Amniotic stem cell (primary cell): ENCODE results near the gene EML1.
"Not testable (repeated sequence)": the region's sequence is repeated elsewhere in the genome, so short reads cannot be mapped to it uniquely, and the experiment has no call there.

Experiments
- DNase-seq: peaks from one replicate; lab custom pipeline; 2025; lab: John Stamatoyannopoulos, UW

Gene EML1

DNA sequence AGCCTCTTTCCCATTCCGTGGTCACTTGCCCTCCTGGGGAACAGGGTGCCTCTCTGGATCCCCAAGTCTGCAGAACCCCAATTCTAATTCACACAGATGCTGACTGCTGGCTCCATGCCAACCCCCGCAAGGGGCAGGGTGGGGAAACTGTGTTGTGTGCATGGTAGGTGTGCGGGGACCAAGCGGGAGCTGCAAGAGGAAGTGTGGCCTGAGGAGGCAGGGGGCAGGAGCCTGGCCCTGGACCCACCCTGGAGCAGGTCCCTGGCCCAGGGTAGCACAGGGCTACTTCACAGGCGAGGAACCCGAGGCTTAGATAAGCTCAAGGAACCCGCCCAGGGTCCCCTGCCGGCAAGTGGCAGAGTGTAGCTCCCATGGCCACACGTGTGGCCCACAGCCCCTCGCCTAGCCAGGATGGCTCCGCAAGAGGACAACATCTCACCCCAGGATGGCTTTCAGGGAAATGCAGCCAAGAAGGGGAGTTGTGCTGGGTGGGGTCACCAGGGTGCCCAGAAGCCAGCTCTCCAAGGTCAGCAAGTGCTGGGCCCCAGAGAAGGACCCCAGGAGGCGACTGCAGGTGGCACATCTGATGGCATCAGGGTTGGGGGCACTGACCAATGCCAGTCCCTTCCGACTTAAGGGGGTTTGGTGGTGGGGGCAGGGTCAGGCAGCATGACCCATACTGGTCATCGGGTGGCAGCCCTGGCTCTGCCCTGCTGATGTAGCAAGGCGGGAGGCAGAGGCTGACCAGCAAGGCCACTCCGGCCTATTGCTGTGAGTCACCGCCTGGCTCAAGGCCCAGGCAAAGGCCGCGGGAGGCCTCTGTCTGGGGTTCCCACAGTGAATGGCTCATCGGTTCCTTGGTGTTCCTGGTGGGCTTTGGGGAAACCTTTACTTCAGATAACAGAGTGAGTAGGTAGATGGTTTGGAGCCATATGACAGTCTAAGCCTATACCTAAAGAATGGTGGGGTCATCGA is 37.3 kb upstream of the EML1 start:
- peak; percentile 78 for DNase-seq

GRCh38 chr14:99756796-99757195 is 36.4 kb upstream of the EML1 start:
- no peak for DNase-seq

DNA sequence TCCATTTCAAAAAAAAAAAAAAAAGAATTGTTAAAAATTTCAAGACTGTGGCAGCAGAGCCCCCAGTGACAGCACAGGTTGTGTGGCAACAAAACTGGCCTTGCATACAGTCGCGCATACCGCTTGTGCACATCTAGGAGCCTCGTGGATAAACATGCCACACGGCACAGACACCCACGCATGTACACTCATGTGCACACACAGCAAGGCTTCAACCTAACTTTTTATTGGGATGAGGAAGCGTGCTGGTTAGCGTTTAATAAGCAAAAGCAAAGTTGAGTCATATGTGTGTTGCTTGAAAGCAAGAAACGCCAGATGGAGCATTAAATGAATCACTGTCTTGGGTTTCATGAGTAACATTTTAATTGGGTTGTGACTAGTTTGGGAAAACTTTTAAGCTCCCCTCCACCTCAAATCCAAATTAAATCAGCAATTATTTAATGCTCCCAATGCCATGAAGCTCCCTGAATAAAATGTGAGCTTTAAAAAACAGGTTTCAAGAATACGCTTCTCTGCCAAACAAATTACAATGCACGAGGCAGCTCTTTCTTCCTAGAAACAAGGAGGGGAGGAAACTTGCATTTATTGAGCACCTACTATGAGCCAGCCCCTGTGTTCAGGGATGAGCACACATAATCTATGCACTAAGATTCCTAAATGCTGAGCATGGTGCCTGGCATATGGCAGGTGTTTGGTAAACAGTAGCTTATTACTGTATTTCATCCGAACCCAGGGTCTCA is 35.7 kb upstream of the EML1 start:
- peak; percentile 91 for DNase-seq

DNA sequence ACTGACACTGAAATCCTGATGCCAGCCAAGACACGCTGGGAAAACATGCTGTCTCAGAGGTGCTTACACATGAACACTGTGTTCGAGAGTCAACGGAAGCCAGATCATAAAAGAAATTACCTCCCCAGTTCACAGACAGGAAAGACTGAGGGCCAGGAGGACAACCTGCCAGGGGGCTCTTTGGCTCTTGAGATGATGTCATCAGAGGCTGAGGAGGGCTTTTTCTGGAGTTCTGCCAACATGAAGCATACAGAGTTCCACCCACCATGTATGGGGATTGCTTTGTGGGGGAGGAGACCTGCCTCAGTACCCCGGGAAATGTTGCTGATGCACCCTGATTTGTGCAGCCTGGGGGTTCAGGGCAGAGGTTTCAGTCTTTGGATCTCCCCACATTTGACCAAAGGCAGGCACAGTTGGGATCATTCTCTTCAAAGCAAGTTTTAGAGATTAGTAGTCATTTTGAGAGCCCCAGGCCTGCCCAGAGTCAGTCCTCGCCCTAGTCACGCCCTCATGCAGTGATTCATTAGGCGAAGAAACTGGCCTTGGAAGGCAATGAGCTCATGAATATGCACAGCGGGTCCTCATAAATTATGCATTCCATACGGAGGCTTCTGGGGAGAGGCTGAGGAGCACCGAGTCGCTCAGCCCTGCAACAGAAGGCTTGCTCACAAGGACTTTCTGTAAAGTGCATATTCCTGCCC is 34.9 kb upstream of the EML1 start:
- DNase-seq: peak; percentile 92

DNA sequence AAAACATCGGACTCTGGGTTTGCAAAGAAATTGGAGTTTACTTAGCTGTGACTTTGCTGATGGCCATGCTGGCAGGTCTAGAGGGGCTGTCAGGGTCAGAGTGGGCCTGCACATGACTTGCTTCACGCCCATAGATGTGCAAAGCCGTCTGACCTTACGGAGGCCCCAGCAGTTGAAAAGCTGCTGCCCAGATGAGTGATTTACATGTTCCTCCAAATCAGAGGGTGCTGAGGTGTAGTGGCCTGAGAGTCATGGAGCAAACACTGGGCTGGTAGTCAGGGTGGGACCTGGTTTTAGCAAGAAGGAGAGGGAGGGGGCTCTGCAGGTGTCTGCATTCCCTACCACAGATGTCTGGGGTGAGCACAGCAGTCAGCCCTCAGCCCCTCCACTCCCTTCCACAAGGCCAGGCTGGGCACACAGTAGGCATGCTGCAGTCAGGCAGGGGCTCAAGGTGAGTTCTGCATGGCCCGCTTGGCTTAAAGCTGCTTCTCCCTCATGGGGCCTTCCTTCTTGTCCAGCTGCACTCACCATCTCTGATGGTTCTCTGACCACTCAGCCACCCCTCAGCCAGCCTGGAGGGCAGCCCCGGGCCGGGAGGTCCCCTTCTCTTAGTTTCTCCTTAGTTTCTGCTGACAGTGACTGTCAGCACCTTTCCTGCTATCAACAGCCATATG is 34.2 kb upstream of the EML1 start:
- DNase-seq: no peak

DNA sequence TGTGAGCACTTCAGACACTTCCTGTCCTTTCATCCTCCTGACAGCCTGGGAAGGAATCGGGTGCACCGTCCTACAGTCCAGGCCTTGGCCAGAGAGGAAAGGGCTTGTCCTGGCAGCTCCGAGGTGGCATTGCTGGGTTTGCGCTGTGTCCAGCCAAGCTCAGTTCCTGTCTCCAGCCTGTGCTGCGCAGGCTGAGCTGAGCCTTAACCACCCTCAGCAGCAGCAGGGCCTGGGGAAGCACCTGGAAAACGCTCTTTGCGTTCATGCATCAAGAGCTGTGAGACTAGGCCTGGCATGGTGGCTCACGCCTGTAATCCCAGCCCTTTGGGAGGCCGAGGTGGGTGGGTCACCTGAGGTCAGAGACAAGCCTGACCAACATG is 33.7 kb upstream of the EML1 start:
- DNase-seq: no peak

- DNase-seq: no peak
These were observed 32.4 kb upstream of the EML1 start for GRCh38 chr14:99760817-99761216.

DNA sequence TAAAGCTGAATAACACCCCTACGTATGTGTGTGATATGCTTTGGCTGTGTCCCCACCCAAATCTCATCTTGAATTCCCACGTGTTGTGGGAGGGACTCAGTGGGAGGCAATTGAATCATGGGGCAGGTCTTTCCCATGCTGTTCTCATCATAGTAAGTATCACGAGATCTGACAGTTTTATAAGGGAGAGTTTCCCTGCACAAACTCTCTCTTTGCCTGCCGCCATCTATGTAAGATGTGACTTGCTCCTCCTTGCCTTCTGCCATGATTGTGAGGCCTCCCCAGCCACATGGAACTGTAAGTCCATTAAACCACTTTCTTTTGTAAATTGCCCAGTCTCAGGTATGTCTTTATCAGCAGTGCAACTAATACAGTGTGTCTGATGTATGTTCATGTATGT is 30.3 kb upstream of the EML1 start:
- DNase-seq: not testable (repeated sequence)

DNA sequence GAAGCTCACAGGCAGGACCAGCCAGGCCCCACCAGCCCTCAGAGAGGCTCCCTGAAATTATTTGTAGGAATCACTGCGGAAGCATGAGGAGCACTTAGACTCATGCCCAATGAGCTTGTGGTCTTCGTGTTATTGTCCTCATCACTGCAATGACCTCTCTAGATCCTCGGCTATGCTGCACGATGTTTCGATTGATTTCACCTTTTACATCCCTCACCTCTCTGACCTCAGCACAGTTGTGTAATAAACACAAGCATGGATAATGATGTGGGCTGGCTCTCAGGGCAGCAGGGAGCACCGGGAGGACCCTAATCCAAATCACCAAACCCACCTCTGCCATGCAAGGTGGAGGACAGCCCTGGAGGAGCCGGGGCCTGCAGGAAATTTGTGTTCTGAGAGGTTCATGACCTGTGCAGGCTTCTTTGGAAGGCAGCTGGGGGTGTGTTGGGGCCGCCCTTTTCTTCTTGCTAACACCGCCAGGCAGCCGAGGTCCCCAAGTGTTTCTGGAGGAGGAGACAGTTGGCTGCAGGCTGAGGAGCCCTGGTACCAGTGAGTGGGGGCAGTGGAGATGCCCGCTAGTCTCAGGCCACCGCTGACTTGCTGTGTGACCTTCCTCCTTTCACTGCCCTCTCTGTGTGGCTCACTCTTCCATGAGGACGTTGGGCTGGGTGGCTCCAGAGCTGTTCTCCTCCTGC is 29.5 kb upstream of the EML1 start:
- no peak for DNase-seq

- DNase-seq: no peak
These were observed 28.9 kb upstream of the EML1 start for GRCh38 chr14:99764222-99764706.

GRCh38 chr14:99768381-99768780 is 24.8 kb upstream of the EML1 start:
- DNase-seq: no peak

GRCh38 chr14:99769123-99769522 is 24.1 kb upstream of the EML1 start:
- DNase-seq: no peak

GRCh38 chr14:99769799-99770198 is 23.4 kb upstream of the EML1 start:
- no peak for DNase-seq

- no peak for DNase-seq
These were observed 20.6 kb upstream of the EML1 start for GRCh38 chr14:99772371-99773283.

DNA sequence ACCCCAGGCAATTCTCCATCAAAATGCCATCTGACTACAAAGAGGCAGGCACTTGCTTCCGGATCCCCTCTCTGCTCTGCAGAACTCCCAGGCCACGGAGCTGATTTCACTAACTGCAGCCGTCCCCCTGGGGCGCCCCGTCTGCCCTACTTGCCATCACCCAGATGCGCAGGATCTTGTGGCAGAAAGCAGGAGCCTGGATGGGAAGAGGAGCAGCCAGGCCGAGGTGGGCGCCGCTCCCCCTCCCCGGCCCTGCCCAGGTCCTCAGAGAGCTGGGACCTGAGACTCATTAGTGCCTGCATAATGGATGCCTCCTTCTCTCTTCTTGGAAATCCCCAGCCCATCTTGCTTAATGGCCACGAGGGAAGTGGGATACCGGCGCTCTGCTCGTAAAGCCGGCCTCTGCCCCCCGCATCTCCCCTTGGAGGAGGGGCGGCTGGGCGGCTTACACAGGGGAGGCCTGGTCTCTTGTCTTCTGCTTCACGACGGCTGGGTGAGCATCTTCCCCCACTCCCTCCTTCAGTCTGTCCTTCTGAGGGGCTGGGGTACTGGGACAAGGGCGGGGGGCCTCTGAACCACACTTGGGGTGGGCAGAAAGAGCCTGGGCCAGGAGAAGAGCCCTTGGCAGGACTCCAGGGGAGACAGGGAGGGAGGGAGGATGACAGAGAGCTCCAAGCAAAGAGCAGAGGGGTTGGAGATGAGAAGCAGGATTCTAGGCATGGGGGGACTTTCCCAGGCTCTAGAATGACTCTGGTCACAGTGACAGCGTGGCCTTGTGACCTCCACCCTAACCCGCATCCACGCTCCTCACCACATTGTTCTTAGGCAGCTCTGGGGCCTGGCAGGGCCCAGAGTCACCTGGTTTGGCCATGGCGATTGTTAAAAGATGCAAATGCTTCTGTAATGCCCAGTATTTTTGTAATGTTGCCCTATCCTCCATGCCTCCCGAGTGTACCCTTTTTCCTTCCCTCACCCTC is 19.4 kb upstream of the EML1 start:
- no peak for DNase-seq

DNA sequence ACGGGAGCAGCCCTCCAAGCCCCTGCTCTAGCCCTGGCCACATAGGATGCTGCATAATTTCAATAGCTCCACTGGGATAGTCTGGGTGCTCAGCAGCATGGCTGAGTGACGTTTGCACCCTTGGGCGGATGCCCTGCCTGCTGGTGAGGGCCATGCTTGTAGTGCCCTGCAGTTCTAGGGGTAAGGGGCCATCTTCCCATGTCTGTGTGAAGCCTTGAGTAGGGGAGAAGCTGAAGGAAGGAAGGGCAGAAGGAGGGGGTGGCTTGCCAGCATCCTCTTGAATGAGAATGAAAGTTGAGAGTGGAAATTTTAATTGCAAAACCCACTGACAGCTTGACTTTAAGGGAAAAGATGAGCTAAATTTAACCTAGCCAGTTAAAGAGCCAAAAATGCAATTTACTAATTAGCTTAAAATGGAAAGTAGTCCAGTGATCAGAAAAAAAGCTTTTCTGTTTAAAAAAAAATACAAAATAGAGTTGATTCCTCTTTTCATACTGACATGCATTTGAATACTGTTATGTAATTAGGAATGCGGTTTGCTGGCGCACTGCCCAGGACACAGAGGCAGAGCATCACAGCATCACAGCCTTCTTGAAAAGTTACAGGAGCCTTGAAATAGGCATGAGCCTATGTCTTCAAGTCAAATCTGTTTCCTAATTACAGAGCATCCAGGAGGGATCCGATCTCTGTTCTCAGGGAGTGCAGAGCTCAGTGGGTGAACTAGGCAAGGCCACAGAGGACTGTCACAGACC is 18.5 kb upstream of the EML1 start:
- DNase-seq: no peak

- no peak for DNase-seq
These were observed 17.9 kb upstream of the EML1 start for GRCh38 chr14:99775351-99775750.

DNA sequence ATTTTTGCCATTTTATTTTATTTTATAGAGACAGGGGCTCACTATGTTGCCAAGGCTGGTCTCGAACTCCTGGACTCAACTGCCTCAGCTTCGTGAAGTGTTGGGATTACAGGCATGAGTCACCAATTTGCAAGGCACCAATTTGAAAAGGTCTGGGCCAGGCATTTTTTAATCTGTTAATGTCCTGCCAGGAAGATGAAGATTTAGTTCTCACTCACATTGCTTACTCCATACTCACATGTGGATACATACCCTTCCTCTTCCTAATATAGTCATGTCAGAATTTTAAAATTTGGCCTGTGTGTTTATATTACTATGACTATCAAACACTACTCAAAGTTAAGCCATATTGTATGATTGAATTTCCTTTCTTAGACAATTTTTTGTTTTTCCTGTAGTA is 15.3 kb upstream of the EML1 start:
- DNase-seq: no peak
